Measurements from ENCODE around the gene PRKCD. TPM values are rescaled to one million over a fixed set of nuclear protein-coding genes. Genes with fewer than 3 reads are reported as not detected.

The PRKCD gene
- total and polyA plus RNA-seq, 7 donors = 3.5 to 169 (median 12.1) TPM

- intact Hi-C loops (cut with DNase I) = no loop called here
- TF ChIP-seq POLR2A (IDR thresholded peaks at IDR 0.05) = no peak
- Histone ChIP-seq H3K27me3 (no peaks in the 10 kb centered on the region), H3K36me3 (peaks cover 75 to 100% (median 78%) of the 10 kb centered on the region in 4 donors), H3K4me3 (no peak overlapping the region), H3K9me3 (no peaks in the 10 kb centered on the region), H3K4me1 (peaks cover 0 to 26% (median 22%) of the 10 kb centered on the region in 4 donors), H3K27ac (peak overlapping the region in 2 of 4 donors; percentile 27 to 34)
- DNase-seq = no peak
- WGBS, 2 donors = 83 to 88% methylated on average over 18 of the region's 18 CpGs
These were observed 71.8 kb downstream of the PRKCD start for GRCh38 chr3:53232641-53233377.

- peak overlapping the region in 2 of 4 donors; percentile 8 to 77 for H3K27ac ChIP-seq
- intact Hi-C loops (cut with DNase I) = no loop called here
These were observed 73.3 kb downstream of the PRKCD start for GRCh38 chr3:53234130-53234840.

GRCh38 chr3:53234841-53235232, 73.8 kb downstream of the PRKCD start:
- no peaks in the 10 kb centered on the region for H3K27me3 ChIP-seq
- TF ChIP-seq EP300 (IDR thresholded peaks at IDR 0.05) (no peak), CTCF (IDR thresholded peaks at IDR 0.05) (no peak), POLR2AphosphoS5 (IDR thresholded peaks at IDR 0.05) (no peak), POLR2A (IDR thresholded peaks at IDR 0.05) (no peak)
- H3K36me3 ChIP-seq = peaks cover 72 to 100% (median 74%) of the 10 kb centered on the region in 4 donors
- intact Hi-C loops (cut with DNase I) = no loop called here
- no peaks in the 10 kb centered on the region for H3K9me3 ChIP-seq
- peaks cover 0 to 46% (median 40%) of the 10 kb centered on the region in 4 donors for H3K4me1 ChIP-seq
- H3K4me3 ChIP-seq = no peak overlapping the region
- H3K27ac ChIP-seq = peak overlapping the region in 3 of 4 donors; percentile 67 to 77 (median 67)
- DNase-seq = no peak
- 92 to 97% methylated on average over 10 of the region's 10 CpGs for WGBS, 2 donors

More at GRCh38 chr3:53234130-53234840, 73.3 kb downstream of the PRKCD start:
- Histone ChIP-seq H3K4me1 (peaks cover 0 to 41% (median 37%) of the 10 kb centered on the region in 4 donors), H3K27me3 (no peaks in the 10 kb centered on the region), H3K9me3 (no peaks in the 10 kb centered on the region), H3K4me3 (no peak overlapping the region), H3K36me3 (peaks cover 70 to 100% (median 74%) of the 10 kb centered on the region in 4 donors)
- WGBS, 2 donors = 83 to 84% methylated on average over 15 of the region's 15 CpGs
- TF ChIP-seq POLR2AphosphoS5 (IDR thresholded peaks at IDR 0.05) = no peak
- no peak for TF ChIP-seq CTCF (IDR thresholded peaks at IDR 0.05)
- no peak for TF ChIP-seq EP300 (IDR thresholded peaks at IDR 0.05)
- TF ChIP-seq POLR2A (IDR thresholded peaks at IDR 0.05) = no peak
- DNase-seq = no peak

- no peak for TF ChIP-seq CTCF (IDR thresholded peaks at IDR 0.05)
- no peak for TF ChIP-seq POLR2AphosphoS5 (IDR thresholded peaks at IDR 0.05)
- TF ChIP-seq EP300 (IDR thresholded peaks at IDR 0.05) = no peak
- TF ChIP-seq POLR2A (IDR thresholded peaks at IDR 0.05) = no peak
- DNase-seq = no peak
- peaks cover 72 to 100% (median 74%) of the 10 kb centered on the region in 4 donors for H3K36me3 ChIP-seq
- H3K27ac ChIP-seq = peak overlapping the region; percentile 67 to 77 (median 72)
- H3K4me1 ChIP-seq = peaks cover 0 to 52% (median 40%) of the 10 kb centered on the region in 4 donors
- H3K9me3 ChIP-seq = no peaks in the 10 kb centered on the region
- 79 to 88% methylated on average over 6 of the region's 6 CpGs for WGBS, 2 donors
- no peak overlapping the region for H3K4me3 ChIP-seq
- no peaks in the 10 kb centered on the region for H3K27me3 ChIP-seq
- intact Hi-C loops (cut with DNase I) = no loop called here
These were observed 74.5 kb downstream of the PRKCD start for GRCh38 chr3:53235545-53235944.

Data from sigmoid colon (tissue), 7 donors.